ENCODE measurements around the gene FKBP10. TPM values are rescaled to one million over a fixed set of nuclear protein-coding genes. Genes with fewer than 3 reads are reported as not detected.

The FKBP10 gene
- total RNA-seq, 6 experiments from 2014 or later, result 417 to 500 (median 442) TPM

GRCh38 chr17:41793784-41794539 lies 18.8 kb upstream of the FKBP10 start:
- Mint-ChIP-seq H3K4me1 (ENCODE audit: low read depth) (peaks cover 13% of the 10 kb centered on the region), H3K36me3 (ENCODE audit: low read depth) (no peaks in the 10 kb centered on the region), H3K27ac (no peak overlapping the region), H3K9me3 (no peaks in the 10 kb centered on the region), H3K27me3 (ENCODE audit: insufficient read depth) (peaks cover 12% of the 10 kb centered on the region), H3K4me3 (no peak overlapping the region)
- no peak for DNase-seq
- no peak for TF ChIP-seq CTCF (IDR thresholded peaks at IDR 0.05)

GRCh38 chr17:41794540-41794975 lies 18.2 kb upstream of the FKBP10 start:
- Mint-ChIP-seq H3K27me3 (ENCODE audit: insufficient read depth) (peaks cover 11% of the 10 kb centered on the region), H3K36me3 (ENCODE audit: low read depth) (no peaks in the 10 kb centered on the region), H3K9me3 (no peaks in the 10 kb centered on the region), H3K27ac (no peak overlapping the region), H3K4me1 (ENCODE audit: low read depth) (peaks cover 13% of the 10 kb centered on the region), H3K4me3 (no peak overlapping the region)
- TF ChIP-seq CTCF (IDR thresholded peaks at IDR 0.05), result no peak
- no peak for DNase-seq

- Mint-ChIP-seq H3K4me3 (no peak overlapping the region), H3K27me3 (ENCODE audit: insufficient read depth) (peaks cover 7% of the 10 kb centered on the region; the same call in 1 of the 2 replicates), H3K9me3 (no peaks in the 10 kb centered on the region), H3K27ac (no peak overlapping the region), H3K4me1 (ENCODE audit: low read depth) (peaks cover 23% of the 10 kb centered on the region), H3K36me3 (ENCODE audit: low read depth) (no peaks in the 10 kb centered on the region)
- no peak for DNase-seq
- no peak for TF ChIP-seq CTCF (IDR thresholded peaks at IDR 0.05)
These were observed 16.5 kb upstream of the FKBP10 start for GRCh38 chr17:41796121-41796895.

DNA sequence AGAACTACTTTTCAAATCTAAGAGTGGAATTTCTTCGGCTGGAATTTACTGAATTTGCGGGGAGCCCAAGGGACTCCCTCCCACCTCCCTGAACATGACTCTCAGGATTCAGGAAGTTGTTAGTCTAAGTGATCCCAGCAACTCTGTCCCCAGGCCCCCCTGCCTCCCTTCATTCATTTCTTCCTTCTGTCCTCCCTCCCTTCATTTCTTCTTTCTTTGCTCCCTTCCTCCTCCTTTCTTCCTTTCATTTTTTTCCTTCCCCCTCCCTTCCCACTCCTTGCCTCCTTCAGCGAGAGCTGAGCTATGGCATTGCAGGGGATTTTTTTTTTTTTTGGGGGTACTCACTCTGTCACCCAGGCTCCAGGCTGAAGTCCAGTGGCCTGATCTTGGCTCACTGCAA lies 15.4 kb upstream of the FKBP10 start:
- no peaks in the 10 kb centered on the region for H3K36me3 Mint-ChIP-seq (ENCODE audit: low read depth)
- no peaks in the 10 kb centered on the region for H3K9me3 Mint-ChIP-seq
- H3K4me3 Mint-ChIP-seq, result no peak overlapping the region
- no peak for DNase-seq
- peaks cover 28% of the 10 kb centered on the region for H3K4me1 Mint-ChIP-seq (ENCODE audit: low read depth)
- no peak overlapping the region for H3K27ac Mint-ChIP-seq
- TF ChIP-seq CTCF (IDR thresholded peaks at IDR 0.05), result no peak
- peaks cover 7% of the 10 kb centered on the region; the same call in 1 of the 2 replicates for H3K27me3 Mint-ChIP-seq (ENCODE audit: insufficient read depth)

DNA sequence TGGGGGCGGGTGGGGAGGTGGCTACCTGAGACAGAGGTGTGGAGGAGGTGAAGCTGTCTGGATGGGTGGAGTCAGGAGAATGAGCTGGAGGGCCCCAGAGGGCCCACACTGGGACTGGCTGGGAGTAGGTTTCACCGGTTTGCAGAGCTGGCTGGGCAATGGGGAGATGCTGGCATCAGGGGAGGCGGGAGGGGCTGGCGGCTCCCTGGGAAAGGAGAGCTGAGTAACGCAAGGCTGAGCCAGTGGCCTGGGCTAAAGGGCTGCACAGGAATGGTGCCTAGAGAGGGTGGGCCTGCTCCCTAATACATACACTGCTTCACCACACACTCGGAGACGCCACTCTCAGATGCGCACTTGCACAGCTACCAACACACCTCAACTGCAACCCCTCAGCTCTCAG lies 13.4 kb upstream of the FKBP10 start:
- Mint-ChIP-seq H3K4me1 (ENCODE audit: low read depth) (peaks cover 15% of the 10 kb centered on the region), H3K27me3 (ENCODE audit: insufficient read depth) (peaks cover 7% of the 10 kb centered on the region; the same call in 1 of the 2 replicates), H3K36me3 (ENCODE audit: low read depth) (no peaks in the 10 kb centered on the region), H3K27ac (no peak overlapping the region), H3K4me3 (no peak overlapping the region), H3K9me3 (no peaks in the 10 kb centered on the region)
- TF ChIP-seq CTCF (IDR thresholded peaks at IDR 0.05), result no peak
- DNase-seq, result no peak

Data from HFFc6 (cell line).